Colon (tissue), 2 donors: ENCODE measurements around the gene FGFR2.

Experiments
- FAIRE-seq: peaks from 2 replicates; lab custom pipeline; 2012; peaks lifted over from hg19 to GRCh38; lab: Jason Lieb, UNC
- donor health status: control.
- donor health status: control.

The FGFR2 gene

GRCh38 chr10:121609426-121610380 is 11.5 kb upstream of the FGFR2 start:
- FAIRE-seq = no peak

GRCh38 chr10:121608469-121609190 is 10.4 kb upstream of the FGFR2 start:
- no peak for FAIRE-seq

GRCh38 chr10:121607310-121608055 is 9.2 kb upstream of the FGFR2 start:
- no peak for FAIRE-seq

GRCh38 chr10:121605708-121606107 is 7.5 kb upstream of the FGFR2 start:
- FAIRE-seq = no peak

GRCh38 chr10:121601458-121601857 is 3.2 kb upstream of the FGFR2 start:
- no peak for FAIRE-seq

GRCh38 chr10:121600611-121601010 is 2.4 kb upstream of the FGFR2 start:
- FAIRE-seq = no peak

GRCh38 chr10:121599947-121600346 is 1.7 kb upstream of the FGFR2 start:
- FAIRE-seq = no peak

GRCh38 chr10:121597504-121598262 is 561 bp downstream of the FGFR2 start:
- no peak for FAIRE-seq

- no peak for FAIRE-seq
Measured at GRCh38 chr10:121596689-121597503, 1.3 kb downstream of the FGFR2 start.

GRCh38 chr10:121595806-121596688 is 2.2 kb downstream of the FGFR2 start:
- no peak for FAIRE-seq

- no peak for FAIRE-seq
Measured at GRCh38 chr10:121595351-121595805, 2.9 kb downstream of the FGFR2 start.

GRCh38 chr10:121594623-121595350 is 3.5 kb downstream of the FGFR2 start:
- FAIRE-seq = no peak

- FAIRE-seq = no peak
Measured at GRCh38 chr10:121594076-121594475, 4.2 kb downstream of the FGFR2 start.

GRCh38 chr10:121593281-121594075 is 4.8 kb downstream of the FGFR2 start:
- FAIRE-seq = no peak

- FAIRE-seq = no peak
Measured at GRCh38 chr10:121592155-121592890, 5.9 kb downstream of the FGFR2 start.

- no peak for FAIRE-seq
Measured at GRCh38 chr10:121591186-121591585, 7.1 kb downstream of the FGFR2 start.

GRCh38 chr10:121590772-121591171 is 7.5 kb downstream of the FGFR2 start:
- FAIRE-seq = no peak
